H9 (cell line): ENCODE results near the gene DNM1. TPM values are rescaled to one million over a fixed set of nuclear protein-coding genes. Genes with fewer than 3 reads are reported as not detected.

Source experiments
- DNase-seq: peaks from one replicate; pipeline ENCODE4 v3.0.0-alpha.2; 2017
- H2AFZ ChIP-seq: one replicate; pipeline ENCODE4 v1.6.1; 2013; ENCODE audit warnings: mild to moderate bottlenecking, low read length, control low read depth, moderate library complexity
- H2AK5ac ChIP-seq: 2 replicates; pipeline ENCODE4 v1.6.1; 2013; ENCODE audit warnings: low read length, control low read depth, mixed read lengths; ENCODE audit not compliant: insufficient read length
- H2BK120ac ChIP-seq: one replicate; pipeline ENCODE4 v1.6.1; 2013; ENCODE audit warnings: low read depth, mild to moderate bottlenecking, low read length, control low read depth, inconsistent platforms; ENCODE audit not compliant: poor library complexity, severe bottlenecking
- H2BK12ac ChIP-seq: 2 replicates; pipeline ENCODE4 v1.6.1; 2013; ENCODE audit warnings: low read length, control low read depth, mixed read lengths, low read depth; ENCODE audit not compliant: insufficient read length
- H2BK15ac ChIP-seq: 2 replicates; pipeline ENCODE4 v1.6.1; 2013; ENCODE audit warnings: low read depth, low read length, control low read depth
- H2BK20ac ChIP-seq: one replicate; pipeline ENCODE4 v1.6.1; 2013; ENCODE audit warnings: low read depth, mild to moderate bottlenecking, low read length, control low read depth, inconsistent platforms; ENCODE audit not compliant: poor library complexity, severe bottlenecking
- H2BK5ac ChIP-seq: 2 replicates; pipeline ENCODE4 v1.6.1; 2013; ENCODE audit warnings: low read length, control low read depth, mixed read lengths; ENCODE audit not compliant: insufficient read length
- H3K14ac ChIP-seq: 2 replicates; pipeline ENCODE4 v1.6.1; 2013; ENCODE audit warnings: low read length, control low read depth; ENCODE audit not compliant: insufficient read depth
- H3K18ac ChIP-seq: 2 replicates; pipeline ENCODE4 v1.6.1; 2013; ENCODE audit warnings: low read depth, mild to moderate bottlenecking, mixed read lengths, low read length, control low read depth; ENCODE audit not compliant: insufficient read length
- H3K23ac ChIP-seq: 2 replicates; pipeline ENCODE4 v1.6.1; 2013; ENCODE audit warnings: low read length, control low read depth, mixed read lengths, low read depth; ENCODE audit not compliant: insufficient read length
- H3K23me2 ChIP-seq: 2 replicates; pipeline ENCODE4 v1.6.1; 2013; ENCODE audit warnings: low read depth, mild to moderate bottlenecking, mixed read lengths, low read length, control low read depth; ENCODE audit not compliant: insufficient read length, poor library complexity, severe bottlenecking
- H3K27ac ChIP-seq: 2 replicates; pipeline ENCODE4 v1.5.1; 2013; ENCODE audit warnings: low read length, control low read depth, mixed read lengths, low read depth; ENCODE audit not compliant: insufficient read length
- H3K27me3 ChIP-seq: 2 replicates; pipeline ENCODE4 v1.6.1; 2013; ENCODE audit warnings: low read length, control low read depth, inconsistent platforms; ENCODE audit not compliant: insufficient read depth
- H3K4ac ChIP-seq: 2 replicates; pipeline ENCODE4 v1.6.1; 2013; ENCODE audit warnings: low read depth, mild to moderate bottlenecking, control low read depth, inconsistent platforms, low read length, moderate library complexity
- H3K4me1 ChIP-seq: 2 replicates; pipeline ENCODE4 v1.6.1; 2013; ENCODE audit warnings: low read length, control low read depth, inconsistent platforms; ENCODE audit not compliant: insufficient read depth
- H3K4me2 ChIP-seq: 2 replicates; pipeline ENCODE4 v1.6.1; 2013; ENCODE audit warnings: low read length, control low read depth, mixed read lengths; ENCODE audit not compliant: insufficient read length, insufficient read depth
- H3K56ac ChIP-seq: 2 replicates; pipeline ENCODE4 v1.6.1; 2013; ENCODE audit warnings: low read depth, mild to moderate bottlenecking, mixed read lengths, low read length, control low read depth; ENCODE audit not compliant: insufficient read length
- H3K79me1 ChIP-seq: 2 replicates; pipeline ENCODE4 v1.6.1; 2013; ENCODE audit warnings: low read depth, mild to moderate bottlenecking, moderate library complexity, low read length, control low read depth, inconsistent platforms; ENCODE audit not compliant: insufficient read depth, poor library complexity, severe bottlenecking
- H3K79me2 ChIP-seq: 2 replicates; pipeline ENCODE4 v1.6.1; 2013; ENCODE audit warnings: low read length, control low read depth, inconsistent platforms; ENCODE audit not compliant: insufficient read depth
- H3K9ac ChIP-seq: 2 replicates; pipeline ENCODE4 v1.6.1; 2013; ENCODE audit warnings: low read length, control low read depth, mixed read lengths; ENCODE audit not compliant: insufficient read length; ENCODE audit errors: extremely low read depth
- H3K9me3 ChIP-seq: one replicate; pipeline ENCODE4 v1.6.1; 2013; ENCODE audit warnings: low read depth, low read length, inconsistent platforms; ENCODE audit not compliant: control insufficient read depth
- H3T11ph ChIP-seq: one replicate; pipeline ENCODE4 v1.6.1; 2013; ENCODE audit warnings: mild to moderate bottlenecking, low read length, control low read depth, inconsistent platforms
- H4K20me1 ChIP-seq: one replicate; pipeline ENCODE4 v1.6.1; 2013; ENCODE audit not compliant: control insufficient read depth, insufficient read length, insufficient read depth
- H4K5ac ChIP-seq: 2 replicates; pipeline ENCODE4 v1.6.1; 2013; ENCODE audit warnings: low read depth, mild to moderate bottlenecking, mixed read lengths, low read length, control low read depth; ENCODE audit not compliant: insufficient read length
- H4K8ac ChIP-seq: replicated peaks from 2 replicates; pipeline ENCODE4 v1.6.1; 2013; ENCODE audit warnings: low read length, control low read depth, mixed read lengths, low read depth; ENCODE audit not compliant: insufficient read length
- H4K91ac ChIP-seq: 2 replicates; pipeline ENCODE4 v1.6.1; 2013; ENCODE audit warnings: low read depth, mild to moderate bottlenecking, moderate library complexity, mixed read lengths, low read length, control low read depth; ENCODE audit not compliant: insufficient read length
- H3K27ac Mint-ChIP-seq, 3 experiments: 2 replicates in 2 of 3; 3 replicates in 1 of 3; pipeline ENCODE4 v1.8.0; 2020 to 2021; ENCODE audit warnings: mixed read lengths in 3 of 3, mild to moderate bottlenecking in 1 of 3, moderate library complexity in 1 of 3
- H3K27me3 Mint-ChIP-seq: 2 replicates; pipeline ENCODE4 v1.8.0; 2021; ENCODE audit warnings: low read depth, mild to moderate bottlenecking, moderate library complexity, mixed read lengths
- H3K36me3 Mint-ChIP-seq, 3 experiments: 2 replicates in 2 of 3; 3 replicates in 1 of 3; pipeline ENCODE4 v1.8.0; 2020 to 2021; ENCODE audit warnings: low read depth in 3 of 3, mixed read lengths in 3 of 3; ENCODE audit not compliant: insufficient read depth in 1 of 3
- H3K4me1 Mint-ChIP-seq, 2 experiments: 2 replicates each; pipeline ENCODE4 v1.8.0; 2020; ENCODE audit warnings: mixed read lengths in 2 of 2
- H3K4me3 Mint-ChIP-seq, 2 experiments: 2 replicates in 1 of 2; 3 replicates in 1 of 2; pipeline ENCODE4 v1.8.0; 2020 to 2021; ENCODE audit warnings: mild to moderate bottlenecking in 2 of 2, mixed read lengths in 2 of 2, moderate library complexity in 1 of 2
- H3K9me3 Mint-ChIP-seq, 2 experiments: 2 replicates in 1 of 2; 3 replicates in 1 of 2; pipeline ENCODE4 v1.8.0; 2020; ENCODE audit warnings: mild to moderate bottlenecking in 2 of 2, mixed read lengths in 2 of 2, moderate library complexity in 1 of 2
- CTCF ChIP-seq: fragments of 200-600 bp; sonication (generic); conservative IDR thresholded peaks from 3 replicates; pipeline ENCODE4 v1.8.0; 2021; ENCODE audit warnings: antibody characterized with exemption, mild to moderate bottlenecking
- WGBS: extraction: QIAGEN DNeasy Blood & Tissue Kit; methylation state at CpG from one replicate; pipeline ENCODE4 v1.1.7; 2013; ENCODE audit warnings: missing lambda C conversion rate, low lambda C conversion rate, mixed read lengths; ENCODE audit not compliant: insufficient read length; ENCODE audit errors: extremely low coverage; 5-methylcytosine and 5-hydroxymethylcytosine counted together
- total RNA-seq: library from RNA; stranded (reverse); gene quantifications from 2 replicates; pipeline ENCODE4 v1.2.1, GENCODE V29; 2021

DNM1 gene
- total RNA-seq, 1 experiment from 2014 or later: 58.0 TPM

GRCh38 chr9:128211981-128212281, 8.8 kb downstream of the DNM1 start:
- no CpG with 5 or more reads among the region's 2 CpGs for WGBS
- no peak overlapping the region for H4K91ac ChIP-seq
- no peak overlapping the region for H3K4me3 Mint-ChIP-seq

More at GRCh38 chr9:128211981-128212281, 8.8 kb downstream of the DNM1 start:
- no peaks in the 10 kb centered on the region for H3K4me1 ChIP-seq
- H4K20me1 ChIP-seq: no peaks in the 10 kb centered on the region
- H2AFZ ChIP-seq: no peak overlapping the region
- H3T11ph ChIP-seq: no peak overlapping the region
- DNase-seq: no peak
- Mint-ChIP-seq H3K9me3 (no peaks in the 10 kb centered on the region), H3K36me3 (peaks cover 3 to 9% (median 7%) of the 10 kb centered on the region in 3 experiments; a peak in 4 of 7 replicates), H3K27me3 (no peaks in the 10 kb centered on the region), H3K27ac (no peak overlapping the region), H3K4me1 (peaks cover 0 to 5% of the 10 kb centered on the region in 2 experiments; a peak in 2 of 4 replicates)
- no peaks in the 10 kb centered on the region for H3K79me2 ChIP-seq
- H3K4ac ChIP-seq: no peak overlapping the region
- H4K8ac ChIP-seq: no peak overlapping the region
- H3K27me3 ChIP-seq: no peaks in the 10 kb centered on the region
- H3K14ac ChIP-seq: no peak overlapping the region
- H3K79me1 ChIP-seq: no peaks in the 10 kb centered on the region
- no peak overlapping the region for H3K23ac ChIP-seq
- H3K9me3 ChIP-seq: no peaks in the 10 kb centered on the region
- H2BK15ac ChIP-seq: no peak overlapping the region
- H2BK120ac ChIP-seq: no peak overlapping the region
- H2AK5ac ChIP-seq: no peak overlapping the region
- no peak overlapping the region for H2BK5ac ChIP-seq
- H2BK12ac ChIP-seq: no peak overlapping the region
- no peak overlapping the region for H3K56ac ChIP-seq
- TF ChIP-seq CTCF: no peak
- H3K9ac ChIP-seq: no peak overlapping the region
- H3K18ac ChIP-seq: no peak overlapping the region
- no peaks in the 10 kb centered on the region for H3K23me2 ChIP-seq
- no peak overlapping the region for H4K5ac ChIP-seq
- no peak overlapping the region for H3K27ac ChIP-seq
- no peak overlapping the region for H2BK20ac ChIP-seq
- no peak overlapping the region for H3K4me2 ChIP-seq
